IMR-90 (cell line): ENCODE results near the gene CGREF1. TPM values are rescaled to one million over a fixed set of nuclear protein-coding genes. Genes with fewer than 3 reads are reported as not detected.

Experiments used
- ATAC-seq: fragments of 200-7000 bp; cut with Tn5 transposase; 2 replicates; pipeline ENCODE4 v1.9.1; 2020; ENCODE audit warnings: low read depth, mild to moderate bottlenecking, moderate library complexity
- BruUV-seq: library from RNA; stranded (reverse); fragments of 400-500 nt; replicated peaks from 2 replicates; lab custom pipeline; 2021; lab: Mats Ljungman, UMichigan
- CTCF ChIA-PET: fragments of 300-600 bp; formaldehyde crosslinking; extraction: SDS; loops from one replicate; lab custom pipeline; 2021; ENCODE audit warnings: antibody characterized with exemption; lab: Yijun Ruan, JAX
- POLR2A ChIA-PET: fragments of 300-600 bp; sonication (Branson Sonifier 250); formaldehyde crosslinking; loops from one replicate; lab custom pipeline; 2022; ENCODE audit warnings: antibody characterized with exemption; ENCODE audit not compliant: unreplicated experiment; lab: Charles Lee
- DNase-seq: peaks from one replicate; pipeline ENCODE4 v3.0.0; 2013
- H2AFZ ChIP-seq: replicated peaks from 2 replicates; pipeline ENCODE3; 2013; ENCODE audit warnings: low read length, mild to moderate bottlenecking; ENCODE audit not compliant: poor library complexity
- H2AK5ac ChIP-seq: 2 replicates; pipeline ENCODE4 v1.6.1; 2013; ENCODE audit warnings: low read depth, low read length, inconsistent platforms
- H2AK9ac ChIP-seq: replicated peaks from 2 replicates; pipeline ENCODE3; 2013; ENCODE audit warnings: mild to moderate bottlenecking, low read depth, low read length, moderate library complexity; ENCODE audit not compliant: poor library complexity
- H2BK120ac ChIP-seq: 2 replicates; pipeline ENCODE4 v1.6.1; 2013; ENCODE audit warnings: low read depth, low read length, inconsistent platforms
- H2BK15ac ChIP-seq: 3 replicates; pipeline ENCODE4 v1.6.1; 2013; ENCODE audit warnings: low read depth, low read length, inconsistent platforms
- H2BK20ac ChIP-seq: 2 replicates; pipeline ENCODE4 v1.6.1; 2013; ENCODE audit warnings: low read depth, mild to moderate bottlenecking, inconsistent platforms, low read length, moderate library complexity
- H2BK5ac ChIP-seq: 2 replicates; pipeline ENCODE4 v1.6.1; 2013; ENCODE audit warnings: mild to moderate bottlenecking, low read depth, low read length, inconsistent platforms; ENCODE audit not compliant: poor library complexity, severe bottlenecking
- H3K14ac ChIP-seq: replicated peaks from 2 replicates; pipeline ENCODE4 v1.6.1; 2013; ENCODE audit warnings: low read depth, low read length, inconsistent platforms
- H3K18ac ChIP-seq: 2 replicates; pipeline ENCODE4 v1.6.1; 2013; ENCODE audit warnings: low read depth, low read length, control low read depth
- H3K23ac ChIP-seq: 2 replicates; pipeline ENCODE4 v1.6.1; 2013; ENCODE audit warnings: low read depth, low read length, inconsistent platforms
- H3K27ac ChIP-seq: 2 replicates; pipeline ENCODE4 v1.5.1; 2013; ENCODE audit warnings: mild to moderate bottlenecking, control low read depth, low read length; ENCODE audit not compliant: insufficient read depth
- H3K27me3 ChIP-seq: 2 replicates; pipeline ENCODE4 v1.6.1; 2013; ENCODE audit warnings: low read length; ENCODE audit not compliant: control insufficient read depth, insufficient read depth
- H3K36me3 ChIP-seq: 2 replicates; pipeline ENCODE4 v1.6.1; 2013; ENCODE audit warnings: low read length, mixed read lengths; ENCODE audit not compliant: control insufficient read depth, insufficient read depth
- H3K4ac ChIP-seq: 2 replicates; pipeline ENCODE4 v1.6.1; 2013; ENCODE audit warnings: low read depth, low read length, inconsistent platforms
- H3K4me1 ChIP-seq: 2 replicates; pipeline ENCODE4 v1.6.1; 2013; ENCODE audit warnings: low read length, mixed read lengths; ENCODE audit not compliant: control insufficient read depth, insufficient read depth
- H3K4me2 ChIP-seq: 2 replicates; pipeline ENCODE4 v1.6.1; 2013; ENCODE audit warnings: low read depth, mild to moderate bottlenecking, control low read depth, low read length, moderate library complexity
- H3K4me3 ChIP-seq: 2 replicates; pipeline ENCODE4 v1.5.1; 2013; ENCODE audit warnings: low read depth, mild to moderate bottlenecking, control low read depth, low read length, moderate library complexity; ENCODE audit not compliant: insufficient read depth
- H3K56ac ChIP-seq: 2 replicates; pipeline ENCODE4 v1.6.1; 2013; ENCODE audit warnings: low read length, inconsistent platforms; ENCODE audit not compliant: insufficient read depth; ENCODE audit errors: extremely low read depth
- H3K79me1 ChIP-seq, 2 experiments: 2 replicates each; pipeline ENCODE4 v1.6.1; 2013; ENCODE audit warnings: low read length in 2 of 2, inconsistent platforms in 1 of 2, low read depth in 1 of 2
- H3K9ac ChIP-seq: 2 replicates; pipeline ENCODE4 v1.6.1; 2013; ENCODE audit warnings: low read depth, low read length, control low read depth
- H3K9me1 ChIP-seq: 2 replicates; pipeline ENCODE4 v1.6.1; 2013; ENCODE audit warnings: low read length, inconsistent platforms; ENCODE audit not compliant: insufficient read depth
- H3K9me3 ChIP-seq: 2 replicates; pipeline ENCODE4 v1.6.1; 2013; ENCODE audit warnings: low read length; ENCODE audit not compliant: control insufficient read depth, insufficient read depth
- H4K20me1 ChIP-seq: 2 replicates; pipeline ENCODE4 v1.6.1; 2013; ENCODE audit warnings: low read length, inconsistent platforms; ENCODE audit not compliant: insufficient read depth
- H4K5ac ChIP-seq: 2 replicates; pipeline ENCODE4 v1.6.1; 2013; ENCODE audit warnings: mild to moderate bottlenecking, low read depth, low read length, control low read depth
- H4K8ac ChIP-seq, 2 experiments: 2 replicates each; pipeline ENCODE4 v1.6.1; 2013; ENCODE audit warnings: low read depth in 2 of 2, low read length in 2 of 2, control low read depth in 1 of 2, inconsistent platforms in 1 of 2
- H4K91ac ChIP-seq: 2 replicates; pipeline ENCODE4 v1.6.1; 2013; ENCODE audit warnings: low read depth, low read length, inconsistent platforms; ENCODE audit not compliant: insufficient read depth
- CEBPB ChIP-seq: IDR thresholded peaks from 2 replicates; pipeline ENCODE4 v1.6.1; 2012; ENCODE audit warnings: low read depth, low read length, improper control_type of control experiment
- CHD1 ChIP-seq: IDR thresholded peaks from 2 replicates; pipeline ENCODE4 v1.6.1; 2012; ENCODE audit warnings: low read depth, low read length, improper control_type of control experiment
- ELK1 ChIP-seq: fragments of 150-350 bp; IDR thresholded peaks from 2 replicates; pipeline ENCODE4 v1.6.1; 2016; ENCODE audit warnings: low read depth, mild to moderate bottlenecking, low read length, moderate library complexity, borderline replicate concordance
- FOS ChIP-seq: fragments of 150-350 bp; IDR thresholded peaks from 2 replicates; pipeline ENCODE4 v1.6.1; 2016; ENCODE audit warnings: low read depth, low read length
- MAFK ChIP-seq: IDR thresholded peaks from 2 replicates; pipeline ENCODE4 v1.6.1; 2012; ENCODE audit warnings: low read depth, low read length, improper control_type of control experiment
- MXI1 ChIP-seq: IDR thresholded peaks from 2 replicates; pipeline ENCODE4 v1.6.1; 2012; ENCODE audit warnings: low read depth, mild to moderate bottlenecking, low read length, moderate library complexity, borderline replicate concordance
- POLR2A ChIP-seq: IDR thresholded peaks from 2 replicates; pipeline ENCODE4 v1.6.1; 2012; ENCODE audit warnings: mild to moderate bottlenecking, low read depth, low read length
- RCOR1 ChIP-seq: IDR thresholded peaks from 2 replicates; pipeline ENCODE4 v1.6.1; 2012; ENCODE audit warnings: mild to moderate bottlenecking, low read length, improper control_type of control experiment; ENCODE audit not compliant: insufficient replicate concordance
- WGBS, 2 experiments: methylation state at CpG; one replicate each; pipeline versions ENCODE4 v1.1.5 to v1.1.7; 2013; ENCODE audit warnings: missing lambda C conversion rate in 2 of 2; ENCODE audit not compliant: insufficient read length in 1 of 2; ENCODE audit errors: extremely low coverage in 2 of 2; 5-methylcytosine and 5-hydroxymethylcytosine counted together
- dilution Hi-C: fragments of 300-500 bp; cut with HindIII; formaldehyde crosslinking; loops from one replicate; pipeline ENCODE4 v1.14.3; 2018; ENCODE audit warnings: low sequenced_read_pairs; ENCODE audit not compliant: unreplicated experiment
- in situ Hi-C: fragments of 300-500 bp; cut with MboI; formaldehyde crosslinking; loops from 3 replicates; pipeline ENCODE4 v1.14.3; 2019; ENCODE audit warnings: low sequenced_read_pairs, inconsistent platforms, mixed read lengths
- intact Hi-C: fragments of 100-400 bp; cut with micrococcal nuclease; formaldehyde crosslinking; loops from 2 replicates; pipeline ENCODE4 v1.10.0; 2022
- polyA plus RNA-seq, 3 experiments: library from polyadenylated mRNA; depleted of rRNA; stranded (reverse); fragments of >200 nt; gene quantifications; 2 replicates each; pipeline ENCODE4 v1.2.3, GENCODE V29; 2012; ENCODE audit warnings: low replicate concordance in 1 of 3
- total RNA-seq: library from RNA; depleted of rRNA; stranded (reverse); fragments of >200 nt; gene quantifications from 2 replicates; pipeline ENCODE4 v1.2.3, GENCODE V29; 2012
- TF ChIP-seq, protein P1 (sequence below): conservative IDR thresholded peaks from 2 replicates; pipeline ENCODE4 v1.5.1; 2012; ENCODE audit warnings: mild to moderate bottlenecking, low read depth, low read length, improper control_type of control experiment

Gene CGREF1
- total and polyA plus RNA-seq, 2 of the 4 experiments (the other 2 are of a cell fraction): 0.54 to 1.3 TPM

DNA sequence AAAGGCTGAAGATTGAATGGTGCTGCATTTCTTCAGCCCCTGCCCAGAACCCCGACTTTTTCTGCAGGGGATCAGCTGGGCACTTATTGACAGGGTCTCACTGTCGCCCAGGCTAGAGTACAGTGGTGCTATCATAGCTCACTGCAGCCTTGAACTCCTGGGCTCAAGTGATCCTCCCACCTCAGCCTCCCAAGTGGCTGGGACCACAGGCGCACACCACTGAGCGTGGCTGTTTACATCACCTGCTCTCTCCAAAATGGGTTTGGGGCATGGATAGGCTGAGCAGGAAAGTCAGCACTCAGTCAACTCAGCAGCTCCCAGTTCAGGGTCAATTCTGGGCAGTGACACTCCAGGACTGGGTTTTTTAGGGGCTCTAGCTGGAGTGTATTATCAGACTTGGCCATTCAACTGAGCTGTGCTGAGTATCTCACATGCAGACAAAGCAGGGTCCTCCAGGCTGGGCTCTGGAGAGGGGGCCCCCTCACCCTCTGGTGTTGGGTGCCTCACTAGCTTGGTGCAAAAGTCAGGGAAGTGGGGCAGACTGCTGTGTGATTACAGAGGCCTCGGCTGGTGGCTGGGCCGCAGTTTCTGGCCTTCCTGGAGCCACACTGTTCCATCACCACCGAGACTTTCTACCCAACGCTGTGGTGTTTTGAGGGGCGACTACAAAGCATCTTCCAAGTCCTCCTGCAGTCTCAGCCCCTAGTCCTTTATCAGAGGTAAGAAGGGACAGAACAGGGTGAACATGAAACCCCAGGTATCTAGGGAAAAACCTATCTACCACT lies 9.1 kb upstream of the CGREF1 start:
- CTCF ChIA-PET: no interaction called here
- WGBS, 2 experiments: 96% methylated on average over 4 of the region's 9 CpGs; no CpG with 5 or more reads in 1 of the 2 experiments

More for the DNA sequence above, 9.1 kb upstream of the CGREF1 start:
- Histone ChIP-seq H3K27me3 (peaks cover 9% of the 10 kb centered on the region), H3K4me1 (peaks cover 5% of the 10 kb centered on the region; the same call in 1 of the 2 replicates), H3K18ac (no peak overlapping the region), H3K4me3 (no peak overlapping the region), H3K56ac (no peak overlapping the region), H3K27ac (no peak overlapping the region), H3K9ac (no peak overlapping the region), H2BK120ac (no peak overlapping the region), H3K79me1 (peaks cover 8 to 15% of the 10 kb centered on the region in 2 experiments), H4K8ac (no peak overlapping the region), H2BK5ac (no peak overlapping the region), H3K14ac (no peak overlapping the region), H2AK5ac (no peak overlapping the region), H2BK15ac (no peak overlapping the region), H4K5ac (no peak overlapping the region), H4K91ac (no peak overlapping the region), H2AK9ac (peak overlapping the region; percentile 42), H3K9me1 (peaks cover 8% of the 10 kb centered on the region), H3K36me3 (peaks cover 34% of the 10 kb centered on the region), H4K20me1 (peaks cover 10% of the 10 kb centered on the region), H2AFZ (no peak overlapping the region), H3K4me2 (no peak overlapping the region), H3K4ac (no peak overlapping the region), H3K9me3 (no peaks in the 10 kb centered on the region), H3K23ac (no peak overlapping the region), H2BK20ac (no peak overlapping the region)
- in situ Hi-C loops: no loop called here
- intact Hi-C loops: no loop called here
- dilution Hi-C loops: no loop called here
- POLR2A ChIA-PET: no interaction called here
- no peak for DNase-seq
- TF ChIP-seq CHD1 (no peak), POLR2A (no peak), MAFK (no peak), CEBPB (no peak), FOS (no peak), MXI1 (no peak), RCOR1 (no peak), ELK1 (no peak)
- TF ChIP-seq, protein P1, sequence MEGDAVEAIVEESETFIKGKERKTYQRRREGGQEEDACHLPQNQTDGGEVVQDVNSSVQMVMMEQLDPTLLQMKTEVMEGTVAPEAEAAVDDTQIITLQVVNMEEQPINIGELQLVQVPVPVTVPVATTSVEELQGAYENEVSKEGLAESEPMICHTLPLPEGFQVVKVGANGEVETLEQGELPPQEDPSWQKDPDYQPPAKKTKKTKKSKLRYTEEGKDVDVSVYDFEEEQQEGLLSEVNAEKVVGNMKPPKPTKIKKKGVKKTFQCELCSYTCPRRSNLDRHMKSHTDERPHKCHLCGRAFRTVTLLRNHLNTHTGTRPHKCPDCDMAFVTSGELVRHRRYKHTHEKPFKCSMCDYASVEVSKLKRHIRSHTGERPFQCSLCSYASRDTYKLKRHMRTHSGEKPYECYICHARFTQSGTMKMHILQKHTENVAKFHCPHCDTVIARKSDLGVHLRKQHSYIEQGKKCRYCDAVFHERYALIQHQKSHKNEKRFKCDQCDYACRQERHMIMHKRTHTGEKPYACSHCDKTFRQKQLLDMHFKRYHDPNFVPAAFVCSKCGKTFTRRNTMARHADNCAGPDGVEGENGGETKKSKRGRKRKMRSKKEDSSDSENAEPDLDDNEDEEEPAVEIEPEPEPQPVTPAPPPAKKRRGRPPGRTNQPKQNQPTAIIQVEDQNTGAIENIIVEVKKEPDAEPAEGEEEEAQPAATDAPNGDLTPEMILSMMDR: no peak
- ATAC-seq: no peak
- no TSS peak for BruUV-seq
